Mucosa of rectum (tissue), 2 donors: ENCODE results near the gene GSTM2.

ENCODE experiments used
- H3K27ac ChIP-seq, 2 donors: one replicate each; pipeline ENCODE4 v1.7.0; 2013; ENCODE audit warnings: inconsistent platforms in 2 of 2, low read depth in 2 of 2, low read length in 2 of 2
- H3K27me3 ChIP-seq, 2 donors: one replicate each; pipeline ENCODE4 v1.7.0; 2013; ENCODE audit warnings: low read length in 2 of 2; ENCODE audit not compliant: control insufficient read depth in 2 of 2, insufficient read depth in 2 of 2
- H3K36me3 ChIP-seq, 2 donors: one replicate each; pipeline ENCODE4 v1.7.0; 2013; ENCODE audit warnings: low read length in 2 of 2; ENCODE audit not compliant: control insufficient read depth in 2 of 2, insufficient read depth in 2 of 2
- H3K4me1 ChIP-seq, 2 donors: one replicate each; pipeline ENCODE4 v1.7.0; 2013; ENCODE audit warnings: low read length in 2 of 2, mild to moderate bottlenecking in 1 of 2; ENCODE audit not compliant: control insufficient read depth in 2 of 2, insufficient read depth in 2 of 2
- H3K4me3 ChIP-seq, 2 donors: one replicate each; pipeline ENCODE4 v1.7.0; 2013; ENCODE audit warnings: low read length in 2 of 2
- H3K9ac ChIP-seq, 2 donors: one replicate each; pipeline ENCODE4 v1.7.0; 2013; ENCODE audit warnings: low read length in 2 of 2, low read depth in 1 of 2, mild to moderate bottlenecking in 1 of 2
- H3K9me3 ChIP-seq, 2 donors: one replicate each; pipeline ENCODE4 v1.7.0; 2013; ENCODE audit warnings: low read length in 2 of 2; ENCODE audit not compliant: control insufficient read depth in 2 of 2
- donor health status: healthy.
- donor health status: Normal muscosa, but diverticular disease.

GSTM2 gene

GRCh38 chr1:109713636-109714035, 45.8 kb downstream of the GSTM2 start:
- Histone ChIP-seq H3K4me1 (no peaks in the 10 kb centered on the region), H3K27ac (no peak overlapping the region), H3K27me3 (no peaks in the 10 kb centered on the region), H3K36me3 (no peaks in the 10 kb centered on the region), H3K9me3 (no peaks in the 10 kb centered on the region), H3K9ac (no peak overlapping the region), H3K4me3 (no peak overlapping the region)

GRCh38 chr1:109714661-109715372, 47.0 kb downstream of the GSTM2 start:
- H3K4me1 ChIP-seq, result no peaks in the 10 kb centered on the region
- no peak overlapping the region for H3K9ac ChIP-seq
- H3K36me3 ChIP-seq, result no peaks in the 10 kb centered on the region
- no peak overlapping the region for H3K27ac ChIP-seq
- H3K4me3 ChIP-seq, result no peak overlapping the region
- no peaks in the 10 kb centered on the region for H3K27me3 ChIP-seq
- H3K9me3 ChIP-seq, result no peaks in the 10 kb centered on the region

GRCh38 chr1:109716121-109716520, 48.3 kb downstream of the GSTM2 start:
- H3K4me3 ChIP-seq, result no peak overlapping the region
- H3K27me3 ChIP-seq, result no peaks in the 10 kb centered on the region
- H3K4me1 ChIP-seq, result no peaks in the 10 kb centered on the region
- no peak overlapping the region for H3K27ac ChIP-seq
- H3K9ac ChIP-seq, result no peak overlapping the region
- H3K9me3 ChIP-seq, result no peaks in the 10 kb centered on the region
- H3K36me3 ChIP-seq, result no peaks in the 10 kb centered on the region

DNA sequence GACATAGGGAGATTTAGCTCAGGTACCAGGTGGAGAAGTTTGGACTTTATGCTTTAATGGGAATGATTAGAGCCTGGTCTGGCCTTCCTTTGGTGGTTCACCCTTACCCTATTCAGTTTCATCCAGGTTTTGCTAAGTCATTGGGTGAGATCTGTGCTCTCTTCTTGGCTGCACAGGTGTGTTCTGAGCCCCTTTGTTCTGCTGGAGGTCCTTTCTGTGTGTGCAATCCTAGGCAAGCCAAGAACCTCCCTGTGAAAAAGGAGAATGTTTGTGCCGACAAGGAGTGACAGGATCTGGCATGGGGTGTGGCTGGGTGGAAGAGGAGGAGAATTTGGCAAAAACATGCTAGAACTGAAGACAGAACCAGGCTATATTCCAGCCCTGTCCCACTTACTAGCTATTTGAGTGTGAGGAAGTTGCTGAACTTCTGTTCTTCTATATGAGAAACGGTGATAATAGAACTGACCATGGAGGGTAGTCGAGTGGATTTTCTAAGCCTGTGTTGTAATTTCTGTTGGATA, 48.8 kb downstream of the GSTM2 start:
- Histone ChIP-seq H3K4me1 (no peaks in the 10 kb centered on the region), H3K27ac (no peak overlapping the region), H3K9me3 (no peaks in the 10 kb centered on the region), H3K9ac (no peak overlapping the region), H3K36me3 (no peaks in the 10 kb centered on the region), H3K4me3 (no peak overlapping the region), H3K27me3 (no peaks in the 10 kb centered on the region)

- Histone ChIP-seq H3K27me3 (no peaks in the 10 kb centered on the region), H3K4me1 (peaks cover 0 to 4% of the 10 kb centered on the region in 2 donors), H3K9ac (no peak overlapping the region), H3K9me3 (no peaks in the 10 kb centered on the region), H3K27ac (no peak overlapping the region), H3K36me3 (no peaks in the 10 kb centered on the region), H3K4me3 (no peak overlapping the region)
These were observed 49.9 kb downstream of the GSTM2 start for GRCh38 chr1:109717729-109718128.

DNA sequence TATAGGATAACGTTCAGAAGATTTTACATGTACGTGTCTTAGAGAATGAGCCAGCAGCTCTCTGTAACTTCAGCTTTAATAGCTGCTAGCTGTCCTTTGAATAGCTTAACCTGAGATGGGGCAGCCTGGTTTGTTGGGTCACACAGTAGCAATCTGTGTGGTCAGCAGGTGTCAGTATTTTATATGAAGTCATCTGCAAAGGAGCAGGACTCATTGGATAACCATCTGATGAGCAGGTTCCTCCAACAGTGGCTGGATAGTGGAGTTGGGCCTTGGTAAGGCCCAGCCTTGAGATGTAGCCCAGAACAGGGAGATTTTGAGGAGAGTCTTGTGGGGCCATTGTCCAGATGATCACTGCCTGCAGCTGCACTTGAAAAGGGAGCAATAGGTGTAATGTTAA, 50.6 kb downstream of the GSTM2 start:
- H3K4me3 ChIP-seq, result no peak overlapping the region
- H3K9ac ChIP-seq, result no peak overlapping the region
- H3K4me1 ChIP-seq, result peaks cover 0 to 4% of the 10 kb centered on the region in 2 donors
- H3K36me3 ChIP-seq, result no peaks in the 10 kb centered on the region
- H3K27me3 ChIP-seq, result no peaks in the 10 kb centered on the region
- H3K9me3 ChIP-seq, result no peaks in the 10 kb centered on the region
- no peak overlapping the region for H3K27ac ChIP-seq

DNA sequence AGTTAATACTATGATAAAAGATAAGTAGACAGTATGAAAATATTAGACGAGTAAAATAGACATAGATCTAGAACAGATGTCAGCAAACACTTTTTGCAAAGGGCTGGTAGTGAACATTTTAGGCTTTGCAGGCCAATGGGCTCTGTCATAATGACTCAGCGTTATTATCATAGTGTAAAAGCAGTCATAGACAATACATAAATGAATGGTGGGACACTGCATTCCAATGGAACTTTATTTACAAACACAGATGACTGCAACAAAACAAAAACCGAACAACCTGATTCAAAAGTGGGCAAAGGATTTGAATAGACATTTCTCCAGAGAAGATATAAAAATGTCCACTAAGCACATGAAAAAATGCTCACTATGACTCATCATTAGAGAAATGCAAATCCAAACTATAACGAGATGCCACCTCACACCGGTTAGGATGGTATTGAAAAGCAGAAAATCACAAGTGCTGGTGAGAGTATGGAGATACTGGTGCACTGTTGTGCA, 51.5 kb downstream of the GSTM2 start:
- no peak overlapping the region for H3K27ac ChIP-seq
- no peaks in the 10 kb centered on the region for H3K27me3 ChIP-seq
- no peaks in the 10 kb centered on the region for H3K9me3 ChIP-seq
- H3K4me3 ChIP-seq, result no peak overlapping the region
- peaks cover 0 to 4% of the 10 kb centered on the region in 2 donors for H3K4me1 ChIP-seq
- H3K36me3 ChIP-seq, result no peaks in the 10 kb centered on the region
- no peak overlapping the region for H3K9ac ChIP-seq

DNA sequence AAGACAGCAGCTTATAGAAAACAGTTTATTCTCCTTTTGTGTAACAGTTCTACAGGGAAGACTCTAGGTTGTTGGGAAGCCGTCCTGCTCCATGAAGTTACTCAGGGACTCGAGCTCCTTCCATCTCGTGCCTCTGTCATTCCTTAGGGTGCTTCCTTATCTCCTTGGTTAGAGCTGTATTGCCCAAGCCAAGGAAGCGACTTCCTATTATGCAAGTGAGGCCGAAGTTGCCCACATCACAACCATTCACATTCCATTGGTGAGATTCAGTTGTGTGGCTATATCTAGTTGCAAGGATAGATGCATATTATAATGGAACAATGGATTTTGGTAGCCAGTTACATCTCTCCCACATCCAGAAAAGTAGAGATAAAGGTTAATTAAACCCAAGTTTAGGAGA, 53.2 kb downstream of the GSTM2 start:
- Histone ChIP-seq H3K4me1 (peaks cover 0 to 4% of the 10 kb centered on the region in 2 donors), H3K36me3 (no peaks in the 10 kb centered on the region), H3K27ac (no peak overlapping the region), H3K27me3 (no peaks in the 10 kb centered on the region), H3K9me3 (no peaks in the 10 kb centered on the region), H3K9ac (no peak overlapping the region), H3K4me3 (no peak overlapping the region)

DNA sequence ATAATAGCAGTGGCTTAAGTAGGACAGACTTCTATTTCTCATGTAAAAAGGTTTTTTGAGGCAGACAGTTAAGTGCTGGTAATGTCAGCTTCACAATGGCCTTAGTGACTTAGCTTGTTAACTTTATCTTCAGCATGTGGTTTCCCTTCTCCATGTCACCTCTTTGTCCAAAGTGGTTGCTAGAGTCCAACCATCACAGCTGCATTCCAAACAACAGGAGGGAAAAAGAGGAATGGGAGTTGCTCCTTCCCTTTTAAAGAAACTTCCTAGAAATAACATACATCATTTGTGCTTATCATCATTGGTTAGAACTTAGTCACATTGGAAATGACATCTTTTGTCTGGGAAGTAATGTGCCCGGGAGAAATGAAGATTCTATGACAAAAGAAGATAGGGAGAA, 54.1 kb downstream of the GSTM2 start:
- Histone ChIP-seq H3K27me3 (no peaks in the 10 kb centered on the region), H3K4me3 (no peak overlapping the region), H3K9me3 (no peaks in the 10 kb centered on the region), H3K27ac (no peak overlapping the region), H3K9ac (no peak overlapping the region), H3K4me1 (peaks cover 0 to 4% of the 10 kb centered on the region in 2 donors), H3K36me3 (no peaks in the 10 kb centered on the region)

- no peaks in the 10 kb centered on the region for H3K9me3 ChIP-seq
- no peak overlapping the region for H3K27ac ChIP-seq
- H3K4me1 ChIP-seq, result peaks cover 0 to 4% of the 10 kb centered on the region in 2 donors
- H3K36me3 ChIP-seq, result no peaks in the 10 kb centered on the region
- H3K4me3 ChIP-seq, result no peak overlapping the region
- no peaks in the 10 kb centered on the region for H3K27me3 ChIP-seq
- no peak overlapping the region for H3K9ac ChIP-seq
These were observed 55.2 kb downstream of the GSTM2 start for GRCh38 chr1:109722908-109723691.
